Measurements from ENCODE around the gene PI4KB.

PI4KB gene

GRCh38 chr1:151311589-151312331, 15.5 kb downstream of the PI4KB start:
- peak; percentile 93 for DNase-seq (ENCODE audit: low spot score)

GRCh38 chr1:151311011-151311410, 16.2 kb downstream of the PI4KB start:
- DNase-seq (ENCODE audit: low spot score) = no peak

GRCh38 chr1:151309811-151310323, 17.3 kb downstream of the PI4KB start:
- no peak for DNase-seq (ENCODE audit: low spot score)

GRCh38 chr1:151294742-151295462, 32.3 kb downstream of the PI4KB start:
- DNase-seq (ENCODE audit: low spot score) = no peak

- no peak for DNase-seq (ENCODE audit: low spot score)
These were observed 34.1 kb downstream of the PI4KB start for GRCh38 chr1:151293093-151293492.

GRCh38 chr1:151292207-151293030, 34.8 kb downstream of the PI4KB start:
- DNase-seq (ENCODE audit: low spot score) = no peak

- DNase-seq (ENCODE audit: low spot score) = no peak
These were observed 36.4 kb downstream of the PI4KB start for GRCh38 chr1:151290709-151291303.

- no peak for DNase-seq (ENCODE audit: low spot score)
These were observed 37.1 kb downstream of the PI4KB start for GRCh38 chr1:151289991-151290708.

- DNase-seq (ENCODE audit: low spot score) = no peak
These were observed 37.9 kb downstream of the PI4KB start for GRCh38 chr1:151289080-151289935.

- no peak for DNase-seq (ENCODE audit: low spot score)
These were observed 38.7 kb downstream of the PI4KB start for GRCh38 chr1:151288502-151288901.

GRCh38 chr1:151287767-151288500, 39.3 kb downstream of the PI4KB start:
- no peak for DNase-seq (ENCODE audit: low spot score)

GRCh38 chr1:151287341-151287699, 39.9 kb downstream of the PI4KB start:
- no peak for DNase-seq (ENCODE audit: low spot score)

GRCh38 chr1:151286619-151287340, 40.4 kb downstream of the PI4KB start:
- DNase-seq (ENCODE audit: low spot score) = no peak

- DNase-seq (ENCODE audit: low spot score) = no peak
These were observed 43.1 kb downstream of the PI4KB start for GRCh38 chr1:151284013-151284577.

GRCh38 chr1:151282883-151283725, 44.1 kb downstream of the PI4KB start:
- DNase-seq (ENCODE audit: low spot score) = peak; percentile 27

GRCh38 chr1:151281969-151282882, 45.0 kb downstream of the PI4KB start, which contains the start of gene ZNF687:
ZNF687 (plus strand) TSS chr1:151282299; CDS start chr1:151286292, 3,993 bp downstream.
- peak; percentile 99 for DNase-seq (ENCODE audit: low spot score)

Data from AG08396 (cell line).